Glomerular visceral epithelial cell (primary cell): ENCODE measurements around the gene LIG1.
"Not testable (repeated sequence)": the region's sequence is repeated elsewhere in the genome, so short reads cannot be mapped to it uniquely, and the experiment has no call there.

Experiments used
- DNase-seq: peaks from one replicate; pipeline ENCODE4 v3.0.0-alpha.2; 2016; ENCODE audit errors: extremely low spot score

LIG1 gene

GRCh38 chr19:48070177-48070769 lies 99.9 kb downstream of the LIG1 start:
- DNase-seq = not testable (repeated sequence)

GRCh38 chr19:48069435-48069834 lies 100.7 kb downstream of the LIG1 start:
- no peak for DNase-seq
